Chondrocyte (in vitro differentiated cells): Measurements from ENCODE around the gene SDR42E2. TPM values are rescaled to one million over a fixed set of nuclear protein-coding genes. Genes with fewer than 3 reads are reported as not detected.

Experiments used
- DNase-seq: peaks from one replicate; pipeline ENCODE4 v3.0.0; 2021; ENCODE audit warnings: mixed read lengths, low spot score
- H3K27ac Mint-ChIP-seq: one replicate; pipeline ENCODE4 v1.8.0; 2021; ENCODE audit warnings: mild to moderate bottlenecking, moderate library complexity, mixed read lengths; ENCODE audit not compliant: unreplicated experiment
- H3K27me3 Mint-ChIP-seq: 2 replicates; pipeline ENCODE4 v1.8.0; 2021; ENCODE audit warnings: low read depth, mixed read lengths
- H3K36me3 Mint-ChIP-seq: 2 replicates; pipeline ENCODE4 v1.8.0; 2021; ENCODE audit warnings: low read depth, mixed read lengths
- H3K4me1 Mint-ChIP-seq: 2 replicates; pipeline ENCODE4 v1.8.0; 2021; ENCODE audit warnings: low read depth, mild to moderate bottlenecking, mixed read lengths
- H3K4me3 Mint-ChIP-seq: one replicate; pipeline ENCODE4 v1.8.0; 2021; ENCODE audit warnings: mild to moderate bottlenecking, moderate library complexity, mixed read lengths; ENCODE audit not compliant: unreplicated experiment
- H3K9me3 Mint-ChIP-seq: 2 replicates; pipeline ENCODE4 v1.8.0; 2021; ENCODE audit warnings: low read depth, mixed read lengths
- total RNA-seq: library from RNA; stranded (reverse); gene quantifications from 3 replicates; pipeline ENCODE4 v1.2.1, GENCODE V29; 2021
- TF ChIP-seq, protein P1 (sequence below): fragments of 200-600 bp; sonication (generic); IDR thresholded peaks from 2 replicates; pipeline ENCODE4 v1.5.0; 2021; ENCODE audit warnings: antibody characterized with exemption, mild to moderate bottlenecking, moderate library complexity

Gene SDR42E2
- total RNA-seq, 1 donor from 2014 or later, result not detected

DNA sequence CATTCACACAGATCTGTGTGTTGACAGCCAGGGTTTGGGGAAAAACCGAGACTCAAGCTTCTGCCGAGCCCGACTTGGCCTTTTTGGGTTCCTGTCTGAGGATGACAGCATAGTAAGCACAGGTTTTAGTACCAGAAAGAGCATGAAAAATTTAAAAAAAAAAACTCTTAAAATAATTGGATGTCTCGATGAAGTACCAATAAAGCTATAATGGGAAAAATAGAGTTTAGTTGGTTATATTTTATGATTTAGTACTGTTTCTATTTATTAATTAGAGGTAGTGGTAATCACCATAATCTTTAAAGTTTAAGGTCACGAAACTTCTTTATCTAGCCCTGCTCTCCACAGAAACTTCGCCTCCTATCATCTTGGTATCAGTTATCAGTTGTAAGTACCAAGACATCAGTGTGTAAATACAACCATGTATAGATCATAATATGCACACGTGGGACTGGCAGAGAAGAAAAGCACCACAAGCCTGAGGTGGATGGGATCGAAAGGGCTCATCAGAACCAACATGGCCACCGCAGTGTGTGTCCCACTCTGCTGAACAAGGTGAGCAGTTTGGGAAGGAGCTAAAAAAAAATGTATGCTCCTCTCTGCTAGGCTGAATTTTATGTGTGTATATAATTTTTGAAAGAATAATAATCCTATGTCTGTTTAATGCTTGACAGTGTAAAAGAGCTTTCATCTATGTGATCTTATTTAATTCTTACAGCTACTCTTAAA lies 29.4 kb downstream of the SDR42E2 start:
- no peaks in the 10 kb centered on the region for H3K36me3 Mint-ChIP-seq
- H3K4me1 Mint-ChIP-seq, result peaks cover 30% of the 10 kb centered on the region

DNA sequence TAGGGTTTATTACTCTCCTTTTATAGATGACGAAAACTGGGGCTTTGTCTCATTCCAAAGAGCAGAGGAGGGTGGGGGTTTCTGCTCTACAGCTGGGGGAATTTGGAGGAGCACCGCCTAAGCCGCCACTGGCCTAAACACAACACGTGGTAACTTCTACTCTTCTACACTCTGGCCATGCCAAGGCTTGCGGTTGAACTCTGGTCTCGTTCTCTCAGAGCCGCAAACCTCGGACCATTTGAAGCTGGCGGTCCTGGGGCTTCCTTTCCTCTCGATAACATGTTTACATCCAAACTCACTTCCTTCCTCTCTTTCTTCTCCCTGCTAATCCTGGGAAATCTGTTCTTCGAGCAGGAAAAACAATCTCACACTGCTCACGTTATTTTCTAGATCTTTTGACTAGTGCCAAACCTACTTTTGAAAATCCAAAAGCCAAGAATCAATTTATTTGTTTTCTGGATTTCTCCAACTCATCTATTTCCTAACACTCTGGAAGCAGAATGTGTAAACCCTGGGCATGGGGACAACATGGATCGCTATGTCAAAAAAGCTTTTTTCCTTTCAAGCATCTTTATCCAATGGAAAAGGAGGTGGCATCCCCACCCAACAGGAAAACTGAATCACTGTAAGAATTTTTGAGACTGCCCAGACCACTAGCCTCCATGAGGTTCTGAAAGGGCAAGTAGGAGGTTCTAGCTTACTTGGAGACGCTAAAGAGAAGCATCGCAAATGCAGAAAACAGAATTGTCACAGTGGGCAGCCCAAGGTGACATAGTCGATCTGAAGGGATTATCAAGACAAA lies 30.2 kb downstream of the SDR42E2 start:
- Mint-ChIP-seq H3K4me3 (peak overlapping the region; percentile 91), H3K9me3 (no peaks in the 10 kb centered on the region), H3K4me1 (peaks cover 30% of the 10 kb centered on the region), H3K36me3 (no peaks in the 10 kb centered on the region), H3K27ac (peak overlapping the region; percentile 100), H3K27me3 (no peaks in the 10 kb centered on the region)
- TF ChIP-seq, protein P1, sequence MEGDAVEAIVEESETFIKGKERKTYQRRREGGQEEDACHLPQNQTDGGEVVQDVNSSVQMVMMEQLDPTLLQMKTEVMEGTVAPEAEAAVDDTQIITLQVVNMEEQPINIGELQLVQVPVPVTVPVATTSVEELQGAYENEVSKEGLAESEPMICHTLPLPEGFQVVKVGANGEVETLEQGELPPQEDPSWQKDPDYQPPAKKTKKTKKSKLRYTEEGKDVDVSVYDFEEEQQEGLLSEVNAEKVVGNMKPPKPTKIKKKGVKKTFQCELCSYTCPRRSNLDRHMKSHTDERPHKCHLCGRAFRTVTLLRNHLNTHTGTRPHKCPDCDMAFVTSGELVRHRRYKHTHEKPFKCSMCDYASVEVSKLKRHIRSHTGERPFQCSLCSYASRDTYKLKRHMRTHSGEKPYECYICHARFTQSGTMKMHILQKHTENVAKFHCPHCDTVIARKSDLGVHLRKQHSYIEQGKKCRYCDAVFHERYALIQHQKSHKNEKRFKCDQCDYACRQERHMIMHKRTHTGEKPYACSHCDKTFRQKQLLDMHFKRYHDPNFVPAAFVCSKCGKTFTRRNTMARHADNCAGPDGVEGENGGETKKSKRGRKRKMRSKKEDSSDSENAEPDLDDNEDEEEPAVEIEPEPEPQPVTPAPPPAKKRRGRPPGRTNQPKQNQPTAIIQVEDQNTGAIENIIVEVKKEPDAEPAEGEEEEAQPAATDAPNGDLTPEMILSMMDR, result no peak
- DNase-seq, result no peak

More for the DNA sequence above, 29.4 kb downstream of the SDR42E2 start:
- peak overlapping the region; percentile 100 for H3K27ac Mint-ChIP-seq
- DNase-seq, result no peak
- H3K9me3 Mint-ChIP-seq, result no peaks in the 10 kb centered on the region
- H3K4me3 Mint-ChIP-seq, result peak overlapping the region; percentile 91
- TF ChIP-seq, protein P1, result no peak
- no peaks in the 10 kb centered on the region for H3K27me3 Mint-ChIP-seq

DNA sequence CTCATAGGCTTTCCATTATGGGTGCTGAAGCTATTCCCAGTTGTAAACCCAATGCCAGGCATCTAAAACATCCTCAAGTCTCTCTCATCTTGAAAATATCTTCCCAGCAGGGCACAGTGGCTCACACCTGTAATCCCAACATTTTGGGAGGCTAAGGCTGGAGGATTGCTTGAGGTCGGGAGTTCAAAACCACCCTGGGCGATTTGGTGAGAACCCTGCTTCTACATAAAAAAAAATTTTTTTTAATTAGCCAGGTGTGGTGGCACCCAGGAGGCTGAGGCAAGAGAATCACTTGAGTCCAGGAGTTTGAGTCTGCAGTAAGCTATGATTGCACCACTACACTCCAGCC lies 30.7 kb downstream of the SDR42E2 start:
- Mint-ChIP-seq H3K27me3 (no peaks in the 10 kb centered on the region), H3K9me3 (no peaks in the 10 kb centered on the region), H3K4me1 (peaks cover 31% of the 10 kb centered on the region), H3K36me3 (no peaks in the 10 kb centered on the region), H3K27ac (no peak overlapping the region), H3K4me3 (no peak overlapping the region)
- TF ChIP-seq, protein P1, result no peak
- no peak for DNase-seq

DNA sequence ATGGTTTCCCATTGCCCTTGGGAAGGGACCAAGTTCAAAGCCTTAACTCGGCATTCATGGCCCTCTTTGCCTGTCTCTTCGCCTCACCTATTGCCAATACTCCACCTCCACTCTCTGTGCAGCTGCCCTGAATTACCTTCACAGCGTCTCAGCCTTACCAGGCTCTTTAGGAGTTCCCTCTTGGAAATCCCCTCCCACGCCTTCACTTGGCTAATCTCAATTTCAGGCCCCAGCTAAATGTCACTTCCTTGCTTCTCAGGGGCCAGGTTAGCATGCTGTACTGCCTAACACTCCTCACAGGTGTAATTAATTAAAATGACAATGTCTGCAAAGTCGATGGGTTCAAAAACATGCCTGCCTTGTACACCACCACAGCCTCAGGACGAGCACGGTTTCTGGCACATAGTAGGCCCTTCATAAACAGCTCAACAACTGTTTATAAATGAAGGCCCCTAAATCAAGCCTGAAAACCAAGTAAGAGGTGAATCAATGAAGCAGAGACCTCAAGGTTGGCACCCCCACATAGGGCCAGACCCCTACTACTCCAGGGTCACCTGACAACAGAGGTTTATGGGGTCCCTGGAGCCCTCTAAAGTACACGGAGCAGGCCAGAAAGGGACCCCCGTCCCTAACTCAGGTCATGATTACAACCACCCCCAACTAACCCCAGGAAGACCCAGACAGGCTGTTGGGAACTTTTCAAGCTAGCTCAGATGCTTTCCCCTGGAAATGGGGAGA lies 32.6 kb downstream of the SDR42E2 start:
- H3K36me3 Mint-ChIP-seq, result no peaks in the 10 kb centered on the region
- peak overlapping the region; percentile 86 for H3K27ac Mint-ChIP-seq
- no peaks in the 10 kb centered on the region for H3K27me3 Mint-ChIP-seq
- H3K4me1 Mint-ChIP-seq, result peaks cover 38% of the 10 kb centered on the region
- H3K9me3 Mint-ChIP-seq, result no peaks in the 10 kb centered on the region
- no peak for DNase-seq
- TF ChIP-seq, protein P1, result no peak
- H3K4me3 Mint-ChIP-seq, result no peak overlapping the region

DNA sequence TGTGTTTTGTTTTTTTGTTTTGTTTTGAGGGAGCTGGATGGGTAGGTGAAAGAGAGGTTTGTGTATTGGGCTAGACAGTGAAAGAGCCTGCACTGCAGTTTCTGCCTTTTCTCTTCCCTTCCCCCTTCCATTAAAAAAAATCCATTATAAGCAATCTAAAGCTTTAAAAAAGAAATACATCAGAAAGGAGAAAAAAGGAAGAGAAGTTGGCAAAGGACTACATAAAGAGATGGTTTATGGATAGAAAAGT lies 33.1 kb downstream of the SDR42E2 start:
- Mint-ChIP-seq H3K27me3 (no peaks in the 10 kb centered on the region), H3K9me3 (no peaks in the 10 kb centered on the region), H3K36me3 (no peaks in the 10 kb centered on the region), H3K4me3 (no peak overlapping the region), H3K27ac (peak overlapping the region; percentile 86), H3K4me1 (peaks cover 38% of the 10 kb centered on the region)
- TF ChIP-seq, protein P1, result no peak
- no peak for DNase-seq
